ENCODE measurements around the gene CPSF3.

The CPSF3 gene

DNA sequence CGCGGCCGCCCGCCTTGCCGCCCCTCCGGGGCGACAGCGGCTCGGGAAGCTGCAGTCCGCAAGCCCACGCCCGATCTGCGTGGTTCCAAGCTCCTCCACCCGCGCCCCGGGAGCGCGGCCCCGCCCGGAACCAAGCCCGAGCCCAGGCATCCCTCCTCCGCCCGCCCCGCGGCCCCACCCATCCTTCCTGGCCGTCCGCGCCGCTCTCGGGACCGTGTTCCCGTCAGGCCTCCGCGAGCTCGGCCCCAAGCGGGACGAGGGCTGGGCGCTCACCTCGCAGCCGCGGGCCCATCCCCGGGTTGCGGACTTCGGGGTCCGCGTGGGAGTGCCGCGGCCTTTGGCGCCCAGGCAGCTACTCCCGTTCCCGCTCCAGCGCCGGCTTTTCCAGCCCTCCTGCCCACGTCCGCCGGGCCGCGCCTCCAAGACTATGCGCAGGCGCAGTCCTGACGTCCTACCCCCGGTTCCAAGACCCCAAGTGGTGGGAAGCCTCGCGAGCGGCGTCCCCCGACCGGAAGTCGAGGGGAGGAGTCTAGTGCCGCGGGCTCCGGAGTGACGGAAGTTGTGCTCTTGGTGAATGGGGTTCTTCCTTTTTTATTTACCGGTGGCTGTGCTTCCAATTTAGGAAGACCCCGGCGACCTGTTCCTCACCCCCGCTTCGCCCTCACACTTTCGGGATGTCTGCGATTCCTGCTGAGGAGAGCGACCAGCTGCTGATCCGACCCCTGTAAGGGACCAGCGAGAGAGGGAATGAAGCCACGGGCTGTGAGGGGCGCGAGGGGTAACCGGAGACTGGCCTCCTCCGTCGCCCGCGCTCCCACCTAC, at the start of gene CPSF3, which contains the start of gene ITGB1BP1:
Gene CPSF3 (plus strand): TSS at position 555 of the 822 bp plus-strand sequence. CDS start 120 bp downstream, at position 675.
Gene ITGB1BP1 (minus strand): TSS at position 429 of the 822 bp plus-strand sequence. CDS start 4,831 bp downstream, outside the sequence.
- peak; percentile 97 for DNase-seq (ENCODE audit: low read depth)

DNA sequence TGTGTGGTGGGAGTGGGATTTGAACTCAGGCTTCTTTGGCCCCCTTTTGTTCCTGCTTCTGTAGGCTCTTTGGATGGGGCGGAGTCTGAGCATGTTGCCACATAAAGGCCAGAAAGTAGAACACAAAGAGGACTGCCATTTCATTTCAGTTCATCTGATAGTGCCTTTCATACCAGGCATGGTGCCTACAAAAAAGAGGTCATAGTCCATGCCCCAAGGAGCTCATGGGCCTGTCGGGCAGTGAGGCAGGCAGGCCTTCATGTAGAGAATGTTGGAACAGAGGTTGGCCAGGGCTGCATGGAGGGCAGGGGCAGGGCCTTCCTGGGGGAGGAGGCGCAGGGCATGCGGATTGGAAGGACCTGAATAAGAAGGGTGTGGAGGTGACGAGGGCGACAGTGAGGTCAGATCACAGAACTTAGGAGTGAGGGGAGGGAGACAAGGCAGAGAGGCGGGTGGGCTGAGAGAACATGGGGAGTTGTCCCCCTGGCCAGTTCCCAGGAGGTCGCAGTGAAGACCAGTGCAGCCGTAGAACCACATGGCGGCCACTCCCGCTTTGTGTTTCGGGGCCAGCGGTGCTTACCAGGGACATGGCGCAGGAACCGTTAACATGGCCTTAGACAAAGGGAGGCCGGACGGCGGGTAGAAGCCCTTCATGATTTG, 49.3 kb upstream of the CPSF3 start:
- no peak for DNase-seq (ENCODE audit: low read depth)

DNA sequence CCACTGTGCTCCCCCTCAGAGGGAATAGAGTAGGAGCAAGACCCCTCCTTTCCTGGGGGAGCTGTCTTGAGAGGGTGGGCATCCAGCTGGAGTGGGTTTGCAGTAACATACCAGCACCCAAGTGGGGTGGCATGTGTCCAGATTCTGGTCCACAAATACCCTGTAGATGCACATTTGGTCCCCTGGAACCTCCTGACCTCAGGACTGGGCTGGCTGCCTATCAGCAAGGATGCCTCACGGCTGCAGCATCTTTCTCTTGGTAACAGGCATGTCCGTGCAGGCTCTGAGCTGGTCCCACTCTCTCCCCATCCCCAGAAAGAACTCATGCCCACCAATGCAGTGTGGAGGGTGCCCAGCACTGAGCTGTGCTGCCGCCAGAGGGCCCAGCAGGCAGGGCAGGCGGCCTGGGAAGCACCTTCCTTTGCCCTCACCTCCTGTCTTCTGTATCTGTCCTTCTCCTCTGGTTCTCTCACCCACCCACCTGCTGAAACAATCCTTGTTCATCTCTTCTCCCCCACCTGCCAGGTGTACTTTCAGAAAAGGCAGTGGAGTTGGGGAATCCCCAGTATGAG, 47.5 kb upstream of the CPSF3 start:
- DNase-seq (ENCODE audit: low read depth): no peak

DNA sequence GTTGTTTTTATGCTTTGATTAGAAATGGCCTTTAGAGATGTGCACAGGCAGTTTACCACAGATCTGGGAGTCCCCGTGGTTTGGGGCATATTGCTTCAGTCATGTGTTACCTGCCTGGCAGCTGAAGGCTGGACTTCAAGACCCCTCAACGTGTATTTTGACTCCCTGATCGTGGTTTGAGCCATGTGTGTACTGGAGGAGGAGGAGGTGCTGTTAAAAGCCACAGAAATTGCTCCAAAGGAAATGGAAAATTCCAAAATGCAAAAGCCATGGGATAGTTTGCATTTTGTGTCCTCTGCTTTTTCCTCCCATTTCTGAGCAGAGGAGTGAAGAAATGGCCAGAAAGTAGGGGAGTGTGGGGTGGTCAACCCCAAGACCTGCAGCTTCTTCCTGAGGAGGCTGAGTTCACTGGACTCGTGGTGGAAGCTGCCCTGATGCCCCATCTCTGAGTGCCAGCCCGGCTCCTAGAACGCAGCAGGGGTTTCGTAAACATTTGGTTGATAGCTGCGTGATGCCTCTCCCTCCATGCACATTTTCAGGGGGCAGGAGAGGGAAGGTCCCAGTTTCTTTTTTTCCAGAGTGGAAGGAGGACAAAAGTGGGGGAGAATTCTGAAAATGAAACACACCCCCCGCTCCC, 45.9 kb upstream of the CPSF3 start:
- peak; percentile 46 for DNase-seq (ENCODE audit: low read depth)

DNA sequence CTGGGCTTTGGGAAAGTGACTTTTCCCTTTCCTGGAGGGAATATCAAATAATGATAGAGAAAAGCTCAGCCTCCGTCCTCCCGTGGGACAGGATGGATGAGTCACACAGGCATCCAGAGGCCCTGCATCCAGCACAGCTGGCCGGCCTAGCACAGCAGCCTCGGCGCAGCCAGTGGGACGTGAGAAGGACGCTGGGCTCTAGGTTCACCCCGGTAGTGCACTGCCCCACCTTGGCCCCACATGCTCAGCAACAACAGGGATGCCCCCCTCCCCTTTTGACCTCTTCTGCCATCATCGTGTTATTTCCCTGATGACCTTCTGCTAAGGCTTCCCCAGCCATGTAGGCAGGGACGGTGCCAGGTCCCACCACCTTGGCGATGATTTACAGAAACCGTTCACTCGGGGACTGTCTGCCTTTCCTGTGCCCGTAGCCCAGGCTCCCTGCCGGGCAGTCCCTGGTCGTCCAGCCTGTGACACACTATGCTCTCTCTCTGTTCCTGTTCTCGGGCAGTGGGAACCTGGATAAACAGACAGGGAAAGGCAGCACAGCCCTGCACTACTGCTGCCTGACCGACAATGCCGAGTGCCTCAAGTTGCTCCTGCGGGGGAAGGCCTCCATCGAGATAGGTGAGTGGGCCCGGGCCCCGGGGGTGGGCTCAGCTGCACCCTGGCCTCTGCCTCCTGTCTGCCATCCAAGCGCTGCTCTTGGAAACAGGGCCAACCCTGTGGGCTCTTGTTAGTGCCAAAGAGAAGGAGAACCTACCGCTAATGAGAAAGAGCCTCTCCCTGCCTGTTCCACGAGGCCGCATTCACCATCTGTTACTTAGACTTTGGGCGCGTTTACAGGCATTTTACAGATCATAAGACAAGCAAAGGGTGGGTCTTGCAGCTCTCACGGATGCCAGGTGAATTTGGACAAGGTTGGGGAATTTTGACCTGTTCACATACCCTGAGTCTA, 44.7 kb upstream of the CPSF3 start:
- DNase-seq (ENCODE audit: low read depth): peak; percentile 87

DNA sequence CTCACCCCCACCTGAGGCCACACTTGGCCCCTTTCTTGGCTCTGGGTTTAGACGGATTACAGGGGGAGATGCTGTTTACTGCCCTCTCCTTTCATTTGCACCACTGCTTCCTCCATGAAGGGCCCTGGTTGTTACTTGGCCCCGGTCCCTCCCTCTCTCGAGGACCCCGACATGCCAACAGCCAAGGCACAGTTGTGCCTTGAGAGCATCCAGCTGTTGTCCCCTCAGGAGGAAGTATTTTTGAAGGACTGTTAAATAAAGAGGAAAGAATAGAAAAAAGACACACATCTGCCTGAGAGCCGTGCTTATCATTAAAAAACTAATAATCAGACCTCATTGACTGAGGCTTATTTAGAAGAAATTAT, 44.1 kb upstream of the CPSF3 start:
- no peak for DNase-seq (ENCODE audit: low read depth)

DNA sequence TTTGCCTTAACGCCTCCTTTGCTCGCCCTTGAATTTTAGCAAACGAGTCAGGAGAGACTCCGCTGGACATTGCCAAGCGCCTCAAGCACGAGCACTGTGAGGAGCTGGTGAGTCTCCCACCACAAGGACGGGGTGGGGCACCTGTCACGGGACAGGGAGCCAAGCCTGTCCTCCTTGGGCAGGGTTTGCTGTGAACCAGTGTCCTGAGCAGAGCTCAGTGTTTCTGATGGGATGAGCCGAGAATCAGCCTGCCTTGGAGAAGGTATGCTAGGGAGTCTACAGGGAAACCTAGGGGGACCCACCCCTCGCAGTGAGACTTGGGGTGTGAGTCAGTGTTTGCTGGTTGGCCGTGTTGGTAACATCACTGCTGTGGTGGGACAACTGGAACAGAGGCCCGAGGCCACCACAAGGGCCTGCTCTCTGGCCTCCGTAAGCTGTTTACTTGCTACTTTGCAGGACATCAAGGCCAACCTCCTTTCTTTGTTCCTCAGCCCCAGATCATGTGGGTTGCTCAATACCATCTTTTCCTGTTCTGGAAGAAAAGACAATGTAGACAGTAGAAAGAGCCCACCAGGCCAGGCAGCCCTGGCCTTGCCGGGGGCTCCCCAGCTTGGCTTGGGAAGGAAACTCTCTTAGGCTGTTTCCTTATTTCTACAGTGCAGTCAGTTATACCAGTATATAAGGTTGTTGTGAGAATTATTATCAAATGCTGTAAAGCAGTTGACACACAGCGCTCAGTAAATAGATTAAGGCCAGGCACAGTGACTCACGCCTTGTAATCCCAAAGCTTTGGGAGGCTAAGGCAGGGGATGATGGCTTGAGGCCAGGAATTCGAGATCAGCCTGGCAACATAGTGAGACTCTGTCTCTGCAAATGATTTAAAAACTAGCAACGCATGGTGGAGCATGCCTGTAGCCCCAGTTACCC, 42.5 kb upstream of the CPSF3 start:
- DNase-seq (ENCODE audit: low read depth): peak; percentile 95

DNA sequence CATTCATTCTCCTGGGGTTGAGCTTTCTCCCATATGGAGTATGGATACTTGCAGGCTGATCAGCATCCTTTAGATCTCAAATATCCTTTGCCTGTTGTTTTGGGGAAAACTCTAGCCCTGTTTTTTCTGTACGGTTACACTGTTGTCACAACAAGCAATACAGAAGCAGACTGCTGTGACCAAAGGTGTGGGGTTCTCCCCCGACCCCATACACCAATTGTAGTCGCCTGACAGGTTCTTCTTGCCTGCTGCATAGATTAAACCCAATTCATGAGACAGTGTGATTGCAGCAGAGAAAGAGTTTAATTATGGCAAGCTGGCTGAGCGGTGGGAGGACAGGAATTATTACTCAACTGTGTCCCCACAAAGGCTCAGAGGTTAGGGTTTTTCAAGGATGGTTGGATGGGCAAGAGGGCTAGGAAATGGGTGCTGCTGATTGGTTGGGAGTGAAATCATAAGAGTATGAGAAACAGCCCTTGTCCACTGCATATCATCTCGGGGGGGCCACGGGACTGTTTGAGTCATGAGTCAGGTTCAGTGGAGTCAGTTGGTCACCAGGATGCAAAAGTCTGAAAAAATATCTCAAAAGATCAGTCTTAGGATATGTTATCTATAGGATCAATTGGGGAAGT, 40.7 kb upstream of the CPSF3 start:
- peak; percentile 55 for DNase-seq (ENCODE audit: low read depth)

DNA sequence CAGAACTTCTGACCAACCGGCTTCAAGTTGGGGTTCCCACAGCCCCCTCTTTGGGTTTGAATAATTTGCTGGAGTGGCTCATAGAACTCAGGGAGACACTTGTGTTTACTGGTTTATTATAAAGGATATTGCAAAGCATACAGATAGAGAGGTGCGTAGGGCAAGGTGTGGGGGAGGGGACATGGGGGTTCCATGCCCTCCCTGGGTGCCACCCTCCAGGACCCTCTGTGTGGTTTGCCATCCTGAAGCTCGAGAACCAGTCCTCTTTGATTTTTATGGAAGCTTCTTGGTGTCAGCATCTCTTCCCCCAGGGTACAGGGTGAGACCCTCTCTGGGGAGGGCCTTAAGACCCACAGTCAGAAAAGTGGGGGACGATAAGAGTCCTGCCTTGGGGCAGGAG, 38.9 kb upstream of the CPSF3 start:
- no peak for DNase-seq (ENCODE audit: low read depth)

DNA sequence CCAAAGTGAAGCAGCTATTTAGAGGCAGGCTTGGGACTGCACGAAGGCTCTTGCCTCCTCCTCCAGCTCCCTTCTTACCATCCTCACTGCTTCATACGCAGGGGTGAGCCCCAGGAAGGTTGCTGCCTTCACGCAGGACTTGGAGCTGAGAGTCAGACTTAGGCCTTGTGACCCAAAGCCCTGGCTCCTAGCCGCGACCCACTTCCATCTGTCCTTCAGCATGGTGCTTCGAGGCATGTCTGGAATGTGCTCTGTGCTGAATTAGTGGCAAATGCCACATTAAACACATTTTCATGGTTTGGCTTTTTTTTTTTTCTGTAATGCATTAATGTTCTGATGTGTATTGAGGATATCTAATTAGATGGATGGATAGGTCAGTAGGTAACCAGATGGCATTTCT, 37.6 kb upstream of the CPSF3 start:
- peak; percentile 45 for DNase-seq (ENCODE audit: low read depth)

DNA sequence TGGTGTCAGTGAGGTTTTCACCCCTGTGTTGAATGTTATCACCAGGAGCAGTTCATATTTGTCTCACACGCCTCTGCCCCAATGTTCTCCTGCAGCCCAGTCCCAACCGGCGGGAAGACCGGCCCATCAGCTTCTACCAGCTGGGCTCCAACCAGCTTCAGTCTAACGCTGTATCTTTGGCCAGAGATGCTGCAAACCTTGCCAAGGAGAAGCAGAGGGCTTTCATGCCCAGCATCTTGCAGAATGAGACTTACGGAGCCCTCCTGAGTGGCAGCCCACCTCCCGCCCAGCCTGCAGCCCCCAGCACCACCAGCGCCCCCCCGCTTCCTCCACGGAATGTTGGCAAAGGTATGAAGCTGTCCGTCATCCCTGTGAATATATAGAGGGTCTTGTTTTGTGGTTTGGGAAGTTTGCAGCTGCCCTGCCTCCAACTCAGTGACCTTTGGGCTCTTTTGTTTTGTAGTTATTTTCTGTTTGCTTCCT, 35.2 kb upstream of the CPSF3 start:
- no peak for DNase-seq (ENCODE audit: low read depth)

DNA sequence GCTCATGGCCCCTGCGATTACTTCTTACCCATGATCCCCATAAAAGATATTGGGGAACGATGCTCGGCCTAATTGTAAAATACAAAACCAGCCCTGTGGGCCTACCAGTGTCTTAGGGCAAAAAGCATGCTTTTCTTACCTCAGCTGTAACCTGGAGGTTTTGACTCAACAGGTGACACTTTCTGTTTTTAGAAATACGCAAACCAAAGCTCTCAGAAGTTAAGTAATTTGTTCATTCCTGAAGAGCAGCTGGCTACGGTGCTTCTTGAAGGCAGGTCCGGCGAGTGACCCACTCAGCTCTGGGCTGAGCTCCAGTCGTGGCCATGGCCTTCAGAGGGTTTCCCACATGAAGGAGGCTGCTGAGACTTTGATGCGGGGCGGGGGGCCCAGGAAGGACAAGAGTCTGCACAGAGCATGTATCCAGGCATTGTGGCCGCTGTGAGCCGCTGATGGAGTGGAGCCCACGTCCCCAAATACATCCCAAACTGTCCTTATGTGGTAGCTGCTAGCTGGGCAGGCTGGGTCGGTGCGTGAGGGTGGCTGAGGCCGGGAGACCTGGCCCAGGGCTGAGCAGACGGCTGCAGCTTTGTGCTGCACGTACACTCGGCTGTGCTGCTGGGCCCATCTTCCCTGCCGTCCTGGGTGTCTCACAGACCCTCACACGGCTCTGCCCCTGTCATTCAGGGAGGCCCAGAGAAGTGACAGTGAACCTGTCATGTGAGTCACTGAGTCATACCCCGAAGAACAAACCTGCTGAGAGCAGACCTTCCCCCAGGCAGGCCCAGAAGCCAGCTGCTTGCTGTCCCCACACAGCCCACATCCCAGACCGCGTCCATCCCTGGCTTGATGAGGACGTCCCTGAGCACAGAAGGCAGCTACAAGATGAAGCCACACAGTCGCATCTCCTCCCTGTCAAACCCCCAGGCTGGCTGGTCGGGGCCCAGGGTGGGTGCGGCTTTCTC, 34.2 kb upstream of the CPSF3 start:
- DNase-seq (ENCODE audit: low read depth): no peak

DNA sequence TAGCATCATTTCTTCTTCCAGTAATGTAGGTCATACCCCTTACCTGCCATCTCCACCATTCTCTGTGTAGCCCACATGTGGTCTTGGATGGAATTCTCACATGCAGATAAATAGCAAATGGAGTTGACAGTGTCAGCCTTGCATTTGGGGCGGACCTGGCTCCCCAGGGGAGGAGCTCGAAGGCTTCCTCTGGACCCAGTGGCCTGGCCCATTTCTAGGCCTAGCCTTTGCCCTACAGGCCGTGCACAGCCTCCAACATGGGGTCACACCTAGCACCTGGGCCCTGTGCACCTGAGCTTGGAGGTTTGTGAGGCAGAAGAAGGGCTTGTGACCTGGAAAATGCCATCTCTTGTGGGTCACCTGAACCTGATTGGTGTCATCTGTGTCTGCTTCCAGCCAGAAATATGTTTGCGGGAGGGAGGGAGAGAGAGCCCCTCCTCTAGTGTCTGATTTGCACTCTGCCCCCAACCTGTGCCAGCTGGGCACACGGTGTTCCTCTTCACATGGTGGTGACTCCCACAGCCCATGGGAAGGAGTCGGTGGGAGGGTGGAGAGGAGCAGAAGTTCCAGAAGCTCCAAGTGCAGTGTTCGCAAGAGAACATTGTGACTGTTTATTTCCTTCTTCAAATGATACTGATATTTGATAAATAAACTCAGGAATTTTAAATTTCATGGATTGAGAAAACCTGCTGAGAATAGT, 33.2 kb upstream of the CPSF3 start:
- DNase-seq (ENCODE audit: low read depth): no peak

DNA sequence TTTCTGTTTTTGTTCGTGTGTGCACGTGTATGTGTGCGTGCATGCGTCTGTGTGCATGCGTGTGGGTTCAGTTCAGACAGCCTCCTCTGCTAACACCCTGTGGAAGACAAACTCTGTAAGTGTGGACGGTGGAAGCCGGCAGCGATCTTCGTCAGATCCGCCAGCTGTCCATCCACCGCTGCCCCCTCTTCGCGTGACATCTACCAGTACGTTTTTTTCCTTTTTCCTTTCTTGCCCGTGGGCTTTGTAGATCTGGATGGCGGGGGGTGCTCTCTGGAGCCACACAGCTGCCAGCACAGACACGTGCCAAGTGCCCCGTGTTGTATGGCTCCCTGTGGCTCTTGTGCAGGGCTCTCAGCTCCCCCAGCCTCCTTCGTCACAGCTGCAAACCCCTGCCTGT, 32.5 kb upstream of the CPSF3 start:
- no peak for DNase-seq (ENCODE audit: low read depth)

DNA sequence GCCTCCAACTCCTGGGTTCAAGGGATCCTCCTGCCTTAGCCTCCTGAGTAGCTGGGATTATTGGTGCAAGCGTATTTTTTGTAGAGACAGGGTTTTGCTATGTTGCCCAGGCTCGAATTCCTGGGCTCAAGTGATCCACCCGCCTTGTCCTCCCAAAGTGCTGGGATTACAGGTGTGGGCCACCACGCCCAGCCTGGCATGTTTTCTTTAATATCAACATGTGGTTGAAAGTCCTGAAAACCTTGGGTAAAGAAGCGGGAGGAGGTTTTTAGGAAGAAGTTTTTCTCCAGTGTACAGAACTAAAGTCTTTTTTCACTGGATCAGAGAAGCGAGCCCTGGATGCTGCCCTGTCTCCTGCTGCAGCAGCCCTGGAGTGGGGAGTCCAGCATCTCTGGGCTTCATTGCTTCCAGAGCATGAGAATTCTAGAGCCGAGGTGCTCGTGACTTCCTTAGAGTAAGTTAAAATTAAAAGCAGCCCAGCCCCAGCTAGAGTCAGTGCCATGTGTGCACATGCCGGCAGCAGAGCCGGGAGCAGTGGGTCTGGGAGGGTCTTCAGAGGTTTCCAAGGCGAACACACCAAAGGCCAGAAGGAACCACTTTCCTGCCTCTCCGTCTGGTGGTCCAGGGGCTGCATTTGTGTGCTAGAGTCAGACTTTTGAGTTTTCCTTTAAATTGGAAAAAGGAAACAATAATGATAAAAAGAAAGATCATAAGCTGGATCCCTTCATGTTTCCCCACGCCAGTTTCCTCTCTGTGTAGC, 31.3 kb upstream of the CPSF3 start:
- DNase-seq (ENCODE audit: low read depth): no peak

DNA sequence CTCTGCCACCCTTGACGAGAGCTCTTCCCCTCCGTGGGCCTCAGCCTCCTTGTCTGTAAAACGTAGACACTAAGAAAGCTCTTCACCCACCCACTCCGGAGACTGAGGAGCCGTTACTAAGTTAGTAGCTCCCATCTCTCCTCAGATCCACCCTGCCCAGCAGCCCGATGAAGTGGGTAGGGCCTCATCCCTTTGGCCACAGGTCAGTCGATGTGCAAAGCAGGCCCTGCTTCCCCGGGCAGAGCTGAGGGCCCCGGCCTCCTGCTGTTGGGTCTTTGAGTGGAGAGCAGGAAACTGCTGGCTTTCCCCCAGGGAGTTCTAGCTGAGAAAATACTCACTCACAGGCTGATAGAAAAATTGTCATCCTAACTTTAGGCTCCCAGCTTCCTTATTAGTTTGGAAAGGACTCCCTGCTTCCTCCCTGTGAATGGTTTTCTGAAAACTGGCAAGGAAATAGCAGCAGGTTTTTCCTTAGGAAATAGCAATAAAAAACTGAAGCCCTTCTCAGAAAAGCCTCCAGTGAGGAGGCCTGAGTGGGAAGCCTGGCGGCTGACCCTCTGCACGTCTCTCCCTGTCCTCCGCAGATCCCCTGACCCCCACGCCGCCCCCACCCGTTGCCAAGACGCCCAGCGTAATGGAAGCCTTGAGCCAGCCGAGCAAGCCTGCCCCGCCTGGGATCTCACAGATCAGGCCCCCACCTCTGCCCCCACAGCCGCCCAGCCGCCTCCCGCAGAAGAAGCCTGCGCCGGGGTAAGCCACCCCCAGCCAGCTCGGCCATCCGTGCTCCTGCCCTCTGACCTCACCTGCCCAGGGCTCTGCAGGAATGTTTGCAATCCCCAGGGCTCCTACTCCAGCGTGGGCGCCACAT, 30.3 kb upstream of the CPSF3 start:
- DNase-seq (ENCODE audit: low read depth): no peak

Measured in EH (cell line).